IMR-90 (cell line): ENCODE data around the gene MYH6. TPM values are rescaled to one million over a fixed set of nuclear protein-coding genes. Genes with fewer than 3 reads are reported as not detected.
A peak's percentile ranks its signal among the peaks of the same experiment; 100 is the strongest.

ENCODE experiments used
- ATAC-seq: fragments of 200-7000 bp; cut with Tn5 transposase; 2 replicates; pipeline ENCODE4 v1.9.1; 2020; ENCODE audit warnings: low read depth, mild to moderate bottlenecking, moderate library complexity
- BruUV-seq: library from RNA; stranded (reverse); fragments of 400-500 nt; replicated peaks from 2 replicates; lab custom pipeline; 2021; lab: Mats Ljungman, UMichigan
- CTCF ChIA-PET: fragments of 300-600 bp; formaldehyde crosslinking; extraction: SDS; loops from one replicate; lab custom pipeline; 2021; ENCODE audit warnings: antibody characterized with exemption; lab: Yijun Ruan, JAX
- POLR2A ChIA-PET: fragments of 300-600 bp; sonication (Branson Sonifier 250); formaldehyde crosslinking; loops from one replicate; lab custom pipeline; 2022; ENCODE audit warnings: antibody characterized with exemption; ENCODE audit not compliant: unreplicated experiment; lab: Charles Lee
- DNase-seq: peaks from one replicate; pipeline ENCODE4 v3.0.0; 2013
- H2AFZ ChIP-seq: replicated peaks from 2 replicates; pipeline ENCODE3; 2013; ENCODE audit warnings: low read length, mild to moderate bottlenecking; ENCODE audit not compliant: poor library complexity
- H2AK5ac ChIP-seq: 2 replicates; pipeline ENCODE4 v1.6.1; 2013; ENCODE audit warnings: low read depth, low read length, inconsistent platforms
- H2AK9ac ChIP-seq: replicated peaks from 2 replicates; pipeline ENCODE3; 2013; ENCODE audit warnings: mild to moderate bottlenecking, low read depth, low read length, moderate library complexity; ENCODE audit not compliant: poor library complexity
- H2BK120ac ChIP-seq: 2 replicates; pipeline ENCODE4 v1.6.1; 2013; ENCODE audit warnings: low read depth, low read length, inconsistent platforms
- H2BK15ac ChIP-seq: 3 replicates; pipeline ENCODE4 v1.6.1; 2013; ENCODE audit warnings: low read depth, low read length, inconsistent platforms
- H2BK20ac ChIP-seq: 2 replicates; pipeline ENCODE4 v1.6.1; 2013; ENCODE audit warnings: low read depth, mild to moderate bottlenecking, inconsistent platforms, low read length, moderate library complexity
- H2BK5ac ChIP-seq: 2 replicates; pipeline ENCODE4 v1.6.1; 2013; ENCODE audit warnings: mild to moderate bottlenecking, low read depth, low read length, inconsistent platforms; ENCODE audit not compliant: poor library complexity, severe bottlenecking
- H3K14ac ChIP-seq: replicated peaks from 2 replicates; pipeline ENCODE4 v1.6.1; 2013; ENCODE audit warnings: low read depth, low read length, inconsistent platforms
- H3K18ac ChIP-seq: 2 replicates; pipeline ENCODE4 v1.6.1; 2013; ENCODE audit warnings: low read depth, low read length, control low read depth
- H3K23ac ChIP-seq: 2 replicates; pipeline ENCODE4 v1.6.1; 2013; ENCODE audit warnings: low read depth, low read length, inconsistent platforms
- H3K27ac ChIP-seq: 2 replicates; pipeline ENCODE4 v1.5.1; 2013; ENCODE audit warnings: mild to moderate bottlenecking, control low read depth, low read length; ENCODE audit not compliant: insufficient read depth
- H3K27me3 ChIP-seq: 2 replicates; pipeline ENCODE4 v1.6.1; 2013; ENCODE audit warnings: low read length; ENCODE audit not compliant: control insufficient read depth, insufficient read depth
- H3K36me3 ChIP-seq: 2 replicates; pipeline ENCODE4 v1.6.1; 2013; ENCODE audit warnings: low read length, mixed read lengths; ENCODE audit not compliant: control insufficient read depth, insufficient read depth
- H3K4ac ChIP-seq: 2 replicates; pipeline ENCODE4 v1.6.1; 2013; ENCODE audit warnings: low read depth, low read length, inconsistent platforms
- H3K4me1 ChIP-seq: 2 replicates; pipeline ENCODE4 v1.6.1; 2013; ENCODE audit warnings: low read length, mixed read lengths; ENCODE audit not compliant: control insufficient read depth, insufficient read depth
- H3K4me2 ChIP-seq: 2 replicates; pipeline ENCODE4 v1.6.1; 2013; ENCODE audit warnings: low read depth, mild to moderate bottlenecking, control low read depth, low read length, moderate library complexity
- H3K4me3 ChIP-seq: 2 replicates; pipeline ENCODE4 v1.5.1; 2013; ENCODE audit warnings: low read depth, mild to moderate bottlenecking, control low read depth, low read length, moderate library complexity; ENCODE audit not compliant: insufficient read depth
- H3K56ac ChIP-seq: 2 replicates; pipeline ENCODE4 v1.6.1; 2013; ENCODE audit warnings: low read length, inconsistent platforms; ENCODE audit not compliant: insufficient read depth; ENCODE audit errors: extremely low read depth
- H3K79me1 ChIP-seq, 2 experiments: 2 replicates each; pipeline ENCODE4 v1.6.1; 2013; ENCODE audit warnings: low read length in 2 of 2, inconsistent platforms in 1 of 2, low read depth in 1 of 2
- H3K9ac ChIP-seq: 2 replicates; pipeline ENCODE4 v1.6.1; 2013; ENCODE audit warnings: low read depth, low read length, control low read depth
- H3K9me1 ChIP-seq: 2 replicates; pipeline ENCODE4 v1.6.1; 2013; ENCODE audit warnings: low read length, inconsistent platforms; ENCODE audit not compliant: insufficient read depth
- H3K9me3 ChIP-seq: 2 replicates; pipeline ENCODE4 v1.6.1; 2013; ENCODE audit warnings: low read length; ENCODE audit not compliant: control insufficient read depth, insufficient read depth
- H4K20me1 ChIP-seq: 2 replicates; pipeline ENCODE4 v1.6.1; 2013; ENCODE audit warnings: low read length, inconsistent platforms; ENCODE audit not compliant: insufficient read depth
- H4K5ac ChIP-seq: 2 replicates; pipeline ENCODE4 v1.6.1; 2013; ENCODE audit warnings: mild to moderate bottlenecking, low read depth, low read length, control low read depth
- H4K8ac ChIP-seq, 2 experiments: 2 replicates each; pipeline ENCODE4 v1.6.1; 2013; ENCODE audit warnings: low read depth in 2 of 2, low read length in 2 of 2, control low read depth in 1 of 2, inconsistent platforms in 1 of 2
- H4K91ac ChIP-seq: 2 replicates; pipeline ENCODE4 v1.6.1; 2013; ENCODE audit warnings: low read depth, low read length, inconsistent platforms; ENCODE audit not compliant: insufficient read depth
- BHLHE40 ChIP-seq: fragments of 150-350 bp; IDR thresholded peaks from 2 replicates; pipeline ENCODE4 v1.6.1; 2016; ENCODE audit warnings: mild to moderate bottlenecking, low read depth, low read length
- CEBPB ChIP-seq: IDR thresholded peaks from 2 replicates; pipeline ENCODE4 v1.6.1; 2012; ENCODE audit warnings: low read depth, low read length, improper control_type of control experiment
- FOS ChIP-seq: fragments of 150-350 bp; IDR thresholded peaks from 2 replicates; pipeline ENCODE4 v1.6.1; 2016; ENCODE audit warnings: low read depth, low read length
- MAFK ChIP-seq: IDR thresholded peaks from 2 replicates; pipeline ENCODE4 v1.6.1; 2012; ENCODE audit warnings: low read depth, low read length, improper control_type of control experiment
- MXI1 ChIP-seq: IDR thresholded peaks from 2 replicates; pipeline ENCODE4 v1.6.1; 2012; ENCODE audit warnings: low read depth, mild to moderate bottlenecking, low read length, moderate library complexity, borderline replicate concordance
- NFE2L2 ChIP-seq: fragments of 150-350 bp; IDR thresholded peaks from 2 replicates; pipeline ENCODE4 v1.6.1; 2016; ENCODE audit warnings: low read depth, mild to moderate bottlenecking, low read length
- POLR2A ChIP-seq: IDR thresholded peaks from 2 replicates; pipeline ENCODE4 v1.6.1; 2012; ENCODE audit warnings: mild to moderate bottlenecking, low read depth, low read length
- RAD21 ChIP-seq: IDR thresholded peaks from 2 replicates; pipeline ENCODE4 v1.6.1; 2012; ENCODE audit warnings: low read length, improper control_type of control experiment
- RCOR1 ChIP-seq: IDR thresholded peaks from 2 replicates; pipeline ENCODE4 v1.6.1; 2012; ENCODE audit warnings: mild to moderate bottlenecking, low read length, improper control_type of control experiment; ENCODE audit not compliant: insufficient replicate concordance
- WGBS, 2 experiments: methylation state at CpG; one replicate each; pipeline versions ENCODE4 v1.1.5 to v1.1.7; 2013; ENCODE audit warnings: missing lambda C conversion rate in 2 of 2; ENCODE audit not compliant: insufficient read length in 1 of 2; ENCODE audit errors: extremely low coverage in 2 of 2; 5-methylcytosine and 5-hydroxymethylcytosine counted together
- dilution Hi-C: fragments of 300-500 bp; cut with HindIII; formaldehyde crosslinking; loops from one replicate; pipeline ENCODE4 v1.14.3; 2018; ENCODE audit warnings: low sequenced_read_pairs; ENCODE audit not compliant: unreplicated experiment
- in situ Hi-C: fragments of 300-500 bp; cut with MboI; formaldehyde crosslinking; loops from 3 replicates; pipeline ENCODE4 v1.14.3; 2019; ENCODE audit warnings: low sequenced_read_pairs, inconsistent platforms, mixed read lengths
- intact Hi-C: fragments of 100-400 bp; cut with micrococcal nuclease; formaldehyde crosslinking; loops from 2 replicates; pipeline ENCODE4 v1.10.0; 2022
- polyA plus RNA-seq, 3 experiments: library from polyadenylated mRNA; depleted of rRNA; stranded (reverse); fragments of >200 nt; gene quantifications; 2 replicates each; pipeline ENCODE4 v1.2.3, GENCODE V29; 2012; ENCODE audit warnings: low replicate concordance in 1 of 3
- total RNA-seq: library from RNA; depleted of rRNA; stranded (reverse); fragments of >200 nt; gene quantifications from 2 replicates; pipeline ENCODE4 v1.2.3, GENCODE V29; 2012

The MYH6 gene
- total and polyA plus RNA-seq, 2 of the 4 experiments (the other 2 are of a cell fraction) = not detected

GRCh38 chr14:23439107-23439835, 31.2 kb upstream of the MYH6 start:
- H2BK15ac ChIP-seq = no peak overlapping the region
- no peak overlapping the region for H2AK5ac ChIP-seq
- no peaks in the 10 kb centered on the region for H3K9me3 ChIP-seq
- no peak overlapping the region for H4K5ac ChIP-seq
- no peak overlapping the region for H2BK120ac ChIP-seq
- ChIA-PET POLR2A (no interaction called here), CTCF (no interaction called here)
- no peak overlapping the region for H3K4ac ChIP-seq
- H3K9ac ChIP-seq = no peak overlapping the region
- 50% methylated on average over 1 of the region's 6 CpGs; no CpG with 5 or more reads in 1 of the 2 experiments for WGBS, 2 experiments
- H2BK20ac ChIP-seq = no peak overlapping the region
- in situ Hi-C loops = no loop called here
- H4K8ac ChIP-seq = no peak overlapping the region
- H2AFZ ChIP-seq = no peak overlapping the region
- H4K20me1 ChIP-seq = no peaks in the 10 kb centered on the region
- no peaks in the 10 kb centered on the region for H3K79me1 ChIP-seq
- no peak overlapping the region for H3K56ac ChIP-seq
- no peak overlapping the region for H2BK5ac ChIP-seq
- no peak overlapping the region for H3K4me3 ChIP-seq
- dilution Hi-C loops = no loop called here
- TF ChIP-seq POLR2A = no peak
- TF ChIP-seq RAD21 = no peak
- no peak for TF ChIP-seq CEBPB
- TF ChIP-seq MXI1 = no peak
- no peak for TF ChIP-seq NFE2L2
- no peak for TF ChIP-seq BHLHE40
- TF ChIP-seq RCOR1 = no peak
- TF ChIP-seq FOS = no peak
- TF ChIP-seq MAFK = no peak
- H3K36me3 ChIP-seq = no peaks in the 10 kb centered on the region
- H3K23ac ChIP-seq = no peak overlapping the region
- no peak overlapping the region for H3K14ac ChIP-seq
- H3K18ac ChIP-seq = no peak overlapping the region
- BruUV-seq = no TSS peak
- peaks cover 42% of the 10 kb centered on the region for H3K27me3 ChIP-seq
- no peak overlapping the region for H3K4me2 ChIP-seq
- no peaks in the 10 kb centered on the region; the same call in 1 of the 2 replicates for H3K9me1 ChIP-seq
- no peak for ATAC-seq
- no peaks in the 10 kb centered on the region for H3K4me1 ChIP-seq
- H4K91ac ChIP-seq = no peak overlapping the region
- intact Hi-C loops = no loop called here
- no peak overlapping the region for H3K27ac ChIP-seq
- H2AK9ac ChIP-seq = peak overlapping the region; percentile 16
- no peak for DNase-seq
